ENCODE data around the gene TEN1.

The TEN1 gene

GRCh38 chr17:75976175-75976848, 2.7 kb upstream of the TEN1 start:
- in situ Hi-C loops (cut with MboI; ENCODE audit: low sequenced_read_pairs): loop anchor here (25.0 kb wide), 1 partner anchor 214 kb away; the partner anchor contains the start of gene GALK1

- in situ Hi-C loops (cut with MboI; ENCODE audit: low sequenced_read_pairs): loop anchor here (25.0 kb wide), 1 partner anchor 217 kb away; the partner anchor contains the start of gene GALK1
Observed at GRCh38 chr17:75979705-75980187, 706 bp downstream of the TEN1 start.

GRCh38 chr17:75980188-75981018, 1.4 kb downstream of the TEN1 start:
- in situ Hi-C loops (cut with MboI; ENCODE audit: low sequenced_read_pairs): loop anchor here (25.0 kb wide), 1 partner anchor 218 kb away; the partner anchor contains the start of gene GALK1

GRCh38 chr17:75981019-75981615, 2.1 kb downstream of the TEN1 start:
- in situ Hi-C loops (cut with MboI; ENCODE audit: low sequenced_read_pairs): loop anchor here (25.0 kb wide), 1 partner anchor 219 kb away; the partner anchor contains the start of gene GALK1

GRCh38 chr17:75983501-75984181, 4.6 kb downstream of the TEN1 start:
- in situ Hi-C loops (cut with MboI; ENCODE audit: low sequenced_read_pairs): loop anchor here (25.0 kb wide), 1 partner anchor 221 kb away; the partner anchor contains the start of gene GALK1

GRCh38 chr17:75985986-75986385, 6.9 kb downstream of the TEN1 start:
- in situ Hi-C loops (cut with MboI; ENCODE audit: low sequenced_read_pairs): loop anchor here (25.0 kb wide), 1 partner anchor 224 kb away; the partner anchor contains the start of gene GALK1

GRCh38 chr17:75987041-75987440, 8.0 kb downstream of the TEN1 start:
- in situ Hi-C loops (cut with MboI; ENCODE audit: low sequenced_read_pairs): loop anchor here (25.0 kb wide), 1 partner anchor 225 kb away; the partner anchor contains the start of gene GALK1

- in situ Hi-C loops (cut with MboI; ENCODE audit: low sequenced_read_pairs): loop anchor here (25.0 kb wide), 1 partner anchor 229 kb away; the partner anchor contains the start of gene GALK1
Observed at GRCh38 chr17:75991396-75991795, 12.4 kb downstream of the TEN1 start.

- in situ Hi-C loops (cut with MboI; ENCODE audit: low sequenced_read_pairs): loop anchor here (25.0 kb wide), 1 partner anchor 233 kb away; the partner anchor contains the start of gene GALK1
Observed at GRCh38 chr17:75994802-75995370, 15.8 kb downstream of the TEN1 start.

GRCh38 chr17:75995385-75995925, 16.4 kb downstream of the TEN1 start:
- in situ Hi-C loops (cut with MboI; ENCODE audit: low sequenced_read_pairs): loop anchor here (25.0 kb wide), 1 partner anchor 233 kb away; the partner anchor contains the start of gene GALK1

- in situ Hi-C loops (cut with MboI; ENCODE audit: low sequenced_read_pairs): loop anchor here (25.0 kb wide), 1 partner anchor 235 kb away; the partner anchor contains the start of gene GALK1
Observed at GRCh38 chr17:75996665-75997590, 17.9 kb downstream of the TEN1 start.

GRCh38 chr17:75998327-75998795, 19.3 kb downstream of the TEN1 start:
- in situ Hi-C loops (cut with MboI; ENCODE audit: low sequenced_read_pairs): loop anchor here (25.0 kb wide), 1 partner anchor 236 kb away; the partner anchor contains the start of gene GALK1

- in situ Hi-C loops (cut with MboI; ENCODE audit: low sequenced_read_pairs): no loop called here
Observed at GRCh38 chr17:76000016-76000754, 21.1 kb downstream of the TEN1 start.

GRCh38 chr17:76000755-76001521, 21.9 kb downstream of the TEN1 start, which contains the start of gene CDK3:
CDK3 (plus strand) TSS chr17:76000855; CDS start chr17:76001426, 571 bp downstream.
- in situ Hi-C loops (cut with MboI; ENCODE audit: low sequenced_read_pairs): no loop called here

GRCh38 chr17:76002100-76002499, 23.1 kb downstream of the TEN1 start:
- in situ Hi-C loops (cut with MboI; ENCODE audit: low sequenced_read_pairs): no loop called here

GRCh38 chr17:76003915-76004314, 24.9 kb downstream of the TEN1 start:
- in situ Hi-C loops (cut with MboI; ENCODE audit: low sequenced_read_pairs): no loop called here

Measured in HL-60/S4 treated with retinoic acid at 250 ng/mL for 4 days and 3 days (cell line).